Germinal center (tissue), 1 donor: ENCODE data around the gene ZBTB42.
"Not testable (repeated sequence)": the region's sequence is repeated elsewhere in the genome, so short reads cannot be mapped to it uniquely, and the experiment has no call there.

ENCODE experiments used
- DNase-seq: peaks from one replicate; pipeline ENCODE4 v3.0.0; 2012; ENCODE audit warnings: mixed read lengths, low spot score

Gene ZBTB42

DNA sequence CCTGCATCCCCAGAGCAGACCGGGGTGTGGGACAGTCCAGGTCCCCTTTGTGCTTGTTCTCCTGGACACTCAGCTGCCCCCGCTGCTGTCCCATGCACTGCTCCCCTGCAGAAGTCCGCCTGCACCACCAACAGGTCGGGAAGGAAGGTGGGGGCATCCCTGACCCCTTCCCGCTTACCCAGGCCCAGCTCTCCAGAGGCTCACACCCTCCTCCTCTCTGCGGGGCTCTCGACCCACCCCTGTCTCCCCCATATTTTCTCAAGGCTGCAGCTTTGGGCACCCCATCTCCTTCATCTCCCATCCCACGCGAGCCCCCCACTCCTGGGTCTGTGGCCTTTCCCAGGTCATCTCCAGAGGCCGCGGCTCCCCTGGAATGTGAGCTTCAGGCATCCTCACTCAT lies 9.4 kb downstream of the ZBTB42 start:
- no peak for DNase-seq

DNA sequence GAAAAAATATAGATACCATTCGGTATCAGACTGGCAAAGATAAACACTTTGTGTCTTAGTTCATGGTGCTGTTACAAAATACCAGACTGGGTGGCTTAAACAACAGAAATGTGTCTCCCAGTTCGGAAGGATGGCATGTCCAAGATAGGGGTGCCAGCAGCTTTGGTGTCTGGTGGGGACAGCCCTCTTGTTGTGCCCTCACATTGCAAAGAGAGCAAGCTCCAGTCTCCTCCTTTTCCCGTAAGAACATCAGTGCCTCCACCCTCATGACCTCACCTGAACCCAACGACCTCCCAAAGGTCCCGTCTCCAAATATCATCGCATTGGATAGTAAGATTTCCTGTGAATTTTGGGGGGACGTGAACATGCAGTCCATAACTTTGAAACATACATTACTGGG lies 12.4 kb downstream of the ZBTB42 start:
- DNase-seq = no peak

DNA sequence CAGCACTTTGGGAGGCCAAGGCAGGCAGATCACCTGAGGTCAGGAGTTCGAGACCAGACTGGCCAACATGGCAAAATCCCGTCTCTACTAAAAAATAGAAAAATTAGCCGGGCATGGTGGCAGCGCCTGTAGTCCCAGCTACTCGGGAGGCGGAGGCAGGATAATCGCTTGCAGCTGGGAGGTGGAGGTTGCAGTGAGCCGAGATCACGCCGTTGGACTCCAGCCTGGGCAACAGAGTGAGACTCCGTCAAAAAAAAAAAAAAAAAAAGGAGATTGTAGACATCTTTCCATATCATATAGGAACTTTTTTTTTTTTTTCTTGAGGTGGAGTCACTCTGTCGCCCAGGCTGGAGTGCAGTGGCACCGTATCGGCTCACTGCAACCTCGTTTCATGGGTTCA lies 13.8 kb downstream of the ZBTB42 start:
- not testable (repeated sequence) for DNase-seq

DNA sequence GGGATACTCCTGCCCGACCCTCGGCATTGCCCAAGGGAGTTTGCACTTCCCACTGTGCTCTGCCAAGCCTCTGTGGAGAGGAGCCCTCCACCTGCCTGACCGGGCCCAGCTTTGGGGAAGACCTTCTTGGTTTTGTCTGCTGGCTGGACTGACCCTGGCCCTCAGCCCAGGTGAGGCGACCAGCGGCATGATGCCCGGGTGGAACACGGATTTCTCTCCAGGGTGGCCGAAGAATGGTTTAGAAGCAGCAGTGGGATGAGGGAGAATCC lies 15.6 kb downstream of the ZBTB42 start:
- no peak for DNase-seq

DNA sequence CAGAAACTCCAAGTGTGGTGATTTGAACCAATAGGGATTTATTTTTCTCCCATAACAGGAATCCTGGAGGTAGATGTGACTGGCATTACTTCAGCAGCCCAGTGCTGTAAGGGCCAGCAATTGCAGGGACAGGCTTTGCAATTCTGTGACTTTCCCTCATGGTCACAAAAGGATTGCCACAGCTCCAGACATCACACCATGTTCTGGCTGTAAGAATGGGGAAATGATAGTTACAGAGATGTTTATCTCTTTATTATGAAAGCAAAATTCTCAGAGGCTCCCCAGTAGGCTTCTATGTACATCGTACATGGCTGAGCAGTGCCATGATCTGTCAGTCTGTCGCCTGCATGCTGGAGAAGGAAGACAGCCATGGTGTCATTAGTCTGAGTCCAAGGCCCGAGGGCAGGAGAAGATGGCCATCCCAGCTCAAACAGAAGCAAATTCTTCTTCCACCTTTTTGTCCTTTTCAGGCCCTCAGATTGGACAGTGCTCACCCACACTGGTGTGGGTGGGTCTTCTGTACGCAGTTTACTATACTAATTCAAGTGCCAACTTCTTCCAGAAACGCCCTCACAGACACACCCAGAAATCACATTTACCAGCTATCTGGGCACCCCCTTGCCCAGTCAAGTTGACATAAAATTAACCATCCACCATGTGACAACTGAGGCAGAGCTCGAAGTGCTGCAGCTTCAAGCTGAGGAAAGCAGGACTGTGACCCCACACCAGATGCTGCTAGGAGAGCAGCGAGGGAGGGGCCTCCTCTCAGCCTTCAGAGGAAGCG lies 17.2 kb downstream of the ZBTB42 start:
- no peak for DNase-seq

DNA sequence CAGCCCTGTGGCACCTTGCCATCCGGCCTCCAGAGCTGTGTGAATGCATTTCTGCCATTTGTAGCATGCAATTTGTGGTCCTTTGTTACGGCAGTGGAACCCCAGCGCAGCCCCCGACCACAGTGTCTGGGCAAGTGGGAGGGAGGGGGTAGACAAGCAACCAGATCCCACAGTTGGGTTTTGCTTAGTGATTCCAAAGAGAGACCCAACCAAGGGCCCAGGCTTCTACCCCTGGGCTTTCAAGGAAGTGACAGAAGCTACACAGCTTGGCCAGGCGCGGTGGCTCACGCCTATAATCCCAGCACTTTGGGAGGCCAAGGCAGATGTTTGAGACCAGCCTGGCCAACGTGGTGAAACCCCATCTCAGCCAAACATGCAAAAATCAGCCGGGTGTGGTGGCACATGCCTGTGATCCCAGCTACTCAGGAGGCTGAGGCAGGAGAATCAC lies 17.8 kb downstream of the ZBTB42 start:
- DNase-seq = no peak

DNA sequence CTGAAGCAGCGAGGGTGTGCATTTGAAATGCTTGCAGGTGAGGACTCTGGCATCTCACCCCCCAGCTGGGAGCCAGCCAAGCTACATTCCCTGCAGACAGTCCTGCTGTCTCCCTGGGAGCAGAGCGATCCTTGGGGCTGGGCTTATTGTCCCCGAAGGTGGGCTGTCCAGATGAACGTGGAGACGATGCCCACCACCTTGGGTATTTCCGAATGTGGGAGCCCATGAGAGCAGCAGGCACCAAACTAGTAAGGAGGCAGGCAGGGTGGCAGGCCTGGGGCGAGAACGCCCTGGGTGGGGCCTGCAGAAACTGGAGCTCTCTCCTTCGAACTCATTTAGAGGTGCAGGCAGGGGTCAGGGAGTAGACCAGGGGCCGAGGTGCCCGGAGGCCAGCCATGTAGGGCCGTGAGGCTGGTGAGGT lies 18.5 kb downstream of the ZBTB42 start:
- no peak for DNase-seq

DNA sequence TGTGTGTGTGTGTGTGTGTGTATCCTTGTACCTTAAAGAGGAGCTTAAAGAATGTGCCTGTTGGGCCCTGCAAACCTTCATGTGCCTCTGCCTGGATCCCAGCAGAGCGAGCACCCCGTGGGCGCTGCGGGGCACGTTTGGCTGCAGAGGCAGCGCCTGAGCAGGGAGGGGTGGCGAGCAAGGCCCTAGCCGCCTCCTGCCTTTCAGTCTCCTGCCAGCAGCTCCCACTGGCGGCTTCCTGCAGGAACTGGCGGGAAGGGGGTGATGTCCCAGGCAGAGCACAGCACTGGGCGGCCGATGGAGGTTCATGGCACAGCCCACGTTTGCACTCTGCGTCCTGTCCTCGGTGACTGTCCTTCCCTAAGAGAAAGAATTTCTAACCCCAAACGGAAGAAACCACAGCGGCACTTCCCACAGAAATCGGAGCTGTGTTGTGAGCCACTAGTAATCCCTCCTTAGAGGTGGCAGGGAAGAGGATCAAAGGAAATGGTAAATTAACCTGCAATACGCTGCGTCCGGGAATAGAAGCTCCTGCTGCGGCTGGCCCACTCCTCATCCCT lies 19.8 kb downstream of the ZBTB42 start:
- no peak for DNase-seq

DNA sequence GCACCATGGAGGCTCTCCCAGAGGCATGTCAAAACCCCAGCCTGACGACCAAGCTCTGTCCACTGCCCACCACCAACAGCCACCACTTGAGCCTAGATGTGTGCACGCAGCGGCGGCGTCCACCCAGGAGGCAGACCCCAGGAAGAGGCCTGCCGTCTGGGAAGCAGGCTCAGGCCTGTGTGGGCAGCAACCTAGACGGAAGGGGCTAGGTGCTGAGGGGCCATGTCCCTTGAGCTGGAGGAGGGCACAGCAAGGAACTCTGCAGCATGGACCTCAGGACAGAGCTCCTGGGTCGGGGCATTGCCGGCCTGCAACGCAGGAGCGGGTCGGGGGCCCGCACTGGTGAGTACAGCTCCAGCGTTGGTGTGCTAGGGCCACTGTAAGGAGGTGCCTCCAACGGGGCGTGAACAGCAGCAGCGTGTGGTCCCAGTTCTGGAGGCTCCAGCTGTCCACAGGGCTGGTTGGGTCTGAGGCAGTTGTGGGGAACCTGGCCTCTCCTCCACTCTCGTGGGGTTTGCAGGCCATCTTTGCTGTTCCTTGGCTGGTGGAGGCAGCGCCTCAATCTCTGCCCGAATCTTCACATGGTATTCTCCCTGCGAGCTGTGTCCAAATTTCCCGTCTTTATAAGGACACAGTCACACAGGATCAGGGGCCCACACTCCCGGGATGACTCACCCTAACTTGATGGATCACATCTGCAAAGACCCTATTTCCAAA lies 20.5 kb downstream of the ZBTB42 start:
- no peak for DNase-seq

DNA sequence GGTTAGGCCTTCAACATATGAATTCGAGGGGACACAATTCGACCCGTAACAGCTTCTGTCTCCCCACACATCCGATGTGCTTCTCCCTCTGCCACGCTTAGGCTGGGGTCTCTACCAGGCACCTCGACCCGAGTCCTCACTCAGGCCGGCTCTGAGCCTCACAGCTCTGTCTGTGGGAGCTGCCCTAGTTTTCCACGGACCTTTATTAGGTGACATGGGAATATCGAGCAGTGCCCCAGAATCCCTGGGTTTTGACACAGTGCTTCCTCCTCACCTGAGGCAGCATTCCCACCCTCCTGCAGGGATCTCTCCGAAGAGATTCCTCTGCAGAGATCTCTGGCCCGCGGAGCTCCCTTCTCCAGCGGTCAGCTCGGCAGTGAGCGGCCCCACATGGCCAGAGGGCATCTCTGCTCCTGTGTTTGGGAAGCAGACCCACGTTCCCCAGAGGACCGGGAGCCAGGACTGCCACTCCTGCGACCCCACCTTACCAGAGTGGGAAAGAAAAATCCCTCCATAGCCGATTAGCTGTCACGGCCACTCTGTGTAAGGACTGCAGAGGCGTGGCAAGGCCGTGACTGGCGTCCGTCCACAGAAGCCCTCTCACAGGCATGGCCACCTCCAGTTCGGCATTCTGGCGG lies 21.2 kb downstream of the ZBTB42 start:
- DNase-seq = no peak

DNA sequence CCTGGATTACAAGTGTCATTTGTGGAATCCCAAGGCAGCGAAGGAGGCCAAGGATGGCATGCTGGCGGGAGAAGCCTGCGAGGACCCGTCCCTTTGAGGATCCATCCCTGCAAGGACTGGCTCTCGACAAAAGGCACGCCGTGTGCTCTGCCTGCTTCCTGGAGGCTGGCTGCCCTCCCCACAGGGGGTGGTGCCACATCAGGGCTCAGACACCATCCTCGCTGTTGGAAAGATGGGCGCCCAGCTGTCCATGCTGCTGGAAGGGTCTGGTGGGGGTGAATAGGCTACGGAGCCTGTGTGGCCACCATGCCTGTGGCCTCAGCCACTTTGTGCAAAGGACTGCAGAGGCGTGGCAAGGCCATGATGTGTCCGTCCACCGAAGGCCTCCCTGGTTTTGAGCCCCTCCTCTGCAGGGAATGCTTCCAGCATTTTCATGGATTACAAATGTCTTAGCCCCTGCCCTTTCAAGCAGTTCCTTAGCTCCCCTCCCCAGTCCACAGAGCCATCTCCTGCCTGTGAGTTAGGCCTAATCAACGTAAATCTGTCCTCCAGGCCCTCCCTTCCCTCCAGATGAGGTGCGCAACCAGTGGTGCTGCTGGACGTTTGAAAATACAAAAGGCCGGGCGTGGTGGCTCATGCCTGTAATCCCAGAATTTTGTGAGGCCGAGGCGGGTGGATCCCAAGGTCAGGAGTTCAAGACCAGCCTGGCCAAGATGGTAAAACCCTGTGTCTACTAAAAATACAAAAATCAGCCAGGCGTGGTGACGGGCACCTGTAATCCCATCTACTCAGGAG lies 22.1 kb downstream of the ZBTB42 start:
- DNase-seq = no peak

DNA sequence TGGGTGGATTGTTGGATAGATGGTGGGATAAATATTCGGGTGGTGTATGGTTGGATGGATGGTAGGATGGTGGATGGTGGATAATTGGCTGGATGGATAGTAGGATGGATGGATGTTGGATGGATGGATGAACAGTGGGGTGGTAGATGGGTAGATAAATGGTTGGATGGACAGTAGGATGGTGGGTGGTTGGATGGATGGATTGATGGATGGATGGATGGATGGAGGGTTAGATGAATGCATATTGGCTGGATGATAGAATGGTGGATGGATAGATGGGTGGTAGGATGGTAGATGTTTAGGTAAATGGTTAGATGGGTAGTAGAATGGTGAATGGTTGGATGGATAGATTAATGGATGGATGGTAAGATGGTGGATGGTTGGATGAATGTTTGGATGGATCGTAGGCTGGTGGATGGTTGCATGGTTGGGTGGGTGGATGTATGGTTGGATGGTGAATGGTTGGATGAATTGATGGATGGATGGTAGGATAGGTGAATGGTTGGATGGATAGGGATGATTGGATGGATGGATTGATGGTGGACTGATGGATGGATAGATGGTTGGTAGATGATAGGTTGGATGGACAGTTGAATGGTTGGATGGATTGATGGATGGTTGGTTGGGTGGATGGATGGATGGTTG lies 23.6 kb downstream of the ZBTB42 start:
- DNase-seq = no peak

DNA sequence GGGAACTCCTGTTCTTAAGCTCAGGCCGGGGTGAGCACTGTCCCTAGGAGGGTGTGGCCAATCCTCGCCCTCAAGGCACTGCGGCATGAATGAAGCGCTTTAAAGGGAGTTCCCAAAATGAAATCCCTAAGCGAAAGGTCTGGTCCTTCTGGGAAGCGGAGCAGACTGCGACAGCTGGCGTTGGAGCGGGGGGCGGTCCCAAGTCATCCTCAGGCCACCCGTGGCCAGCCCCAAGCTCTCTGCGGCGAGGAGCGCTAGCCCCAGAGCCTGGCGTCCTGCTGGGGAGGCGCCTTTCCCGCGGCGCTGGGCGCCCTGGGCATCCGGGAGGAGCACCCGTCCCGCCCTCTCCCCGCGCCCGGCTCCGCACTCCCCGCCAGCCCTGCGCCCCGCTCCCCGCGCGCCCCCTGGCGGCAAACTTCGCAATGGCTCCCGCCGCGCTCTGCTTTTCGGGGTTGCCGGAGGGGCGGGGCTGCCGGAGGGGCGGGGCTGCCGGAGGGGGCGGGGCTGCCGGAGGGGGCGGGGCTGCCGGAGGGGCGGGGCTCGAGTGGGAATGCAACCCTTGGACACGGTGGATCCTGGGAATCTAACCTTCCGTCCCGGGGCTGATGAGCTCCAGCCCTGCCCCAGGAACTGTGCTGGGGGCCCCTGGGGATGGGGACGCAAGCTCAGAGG lies 25.4 kb downstream of the ZBTB42 start:
- DNase-seq = peak; percentile 91

DNA sequence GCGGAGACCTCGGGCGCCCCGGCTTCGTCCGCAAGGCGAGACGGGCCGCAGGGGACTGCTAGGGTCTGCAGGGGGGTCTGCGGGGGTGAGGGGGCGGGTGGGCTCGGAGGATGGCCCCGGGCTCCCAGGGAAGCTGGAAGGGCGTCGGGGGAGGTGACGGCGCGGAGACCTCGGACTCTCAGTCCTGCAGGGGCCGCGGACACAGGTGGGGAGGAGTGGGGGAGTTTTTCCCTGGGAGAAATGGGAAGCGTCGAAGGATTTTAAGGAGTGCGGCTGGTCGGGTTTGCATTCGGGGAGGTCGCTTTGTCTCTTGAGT lies 25.9 kb downstream of the ZBTB42 start:
- no peak for DNase-seq

DNA sequence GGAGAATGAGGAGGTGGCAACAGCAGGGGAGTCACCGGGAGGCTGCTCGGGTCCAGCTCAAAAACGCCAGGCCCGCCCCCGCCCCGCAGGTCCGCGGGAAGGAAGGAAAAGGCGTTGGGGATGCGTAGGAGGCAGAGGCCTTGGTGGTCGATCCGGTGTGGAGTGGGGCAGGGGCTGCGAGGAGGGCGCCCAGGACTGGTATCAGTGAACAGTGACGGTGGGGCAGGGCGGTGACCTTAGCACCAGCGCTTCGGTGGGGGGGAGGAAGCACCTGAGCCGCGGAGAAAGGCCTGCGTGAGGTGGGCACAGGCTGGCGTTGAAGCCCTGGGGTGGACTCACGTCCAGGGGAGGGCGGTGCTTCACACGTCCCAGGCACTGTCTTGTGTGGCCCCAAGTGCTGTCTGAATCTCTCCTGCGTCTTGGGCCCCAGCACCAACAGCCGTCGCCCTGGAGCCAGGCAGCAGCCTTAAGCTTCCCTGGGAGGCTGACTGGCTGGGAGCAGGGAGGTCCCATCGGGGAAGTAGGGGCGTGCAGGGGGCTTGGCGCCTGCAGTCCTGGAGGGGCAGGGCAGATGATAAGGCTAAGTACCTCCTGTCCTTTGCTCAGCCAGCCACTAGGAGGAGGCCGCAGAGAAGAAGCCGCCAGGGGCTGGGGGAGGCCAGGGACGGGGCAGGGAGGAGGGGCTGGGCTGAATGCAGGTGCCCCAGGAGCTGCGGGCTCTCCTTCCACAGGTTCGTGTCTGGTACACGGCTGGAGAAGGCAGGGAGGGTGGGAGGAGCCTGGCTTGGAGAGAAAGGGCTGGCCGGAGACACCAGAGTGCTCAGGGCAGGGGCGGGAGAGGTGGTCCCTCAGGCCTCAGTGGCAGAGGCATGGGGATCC lies 26.5 kb downstream of the ZBTB42 start:
- peak; percentile 75 for DNase-seq

DNA sequence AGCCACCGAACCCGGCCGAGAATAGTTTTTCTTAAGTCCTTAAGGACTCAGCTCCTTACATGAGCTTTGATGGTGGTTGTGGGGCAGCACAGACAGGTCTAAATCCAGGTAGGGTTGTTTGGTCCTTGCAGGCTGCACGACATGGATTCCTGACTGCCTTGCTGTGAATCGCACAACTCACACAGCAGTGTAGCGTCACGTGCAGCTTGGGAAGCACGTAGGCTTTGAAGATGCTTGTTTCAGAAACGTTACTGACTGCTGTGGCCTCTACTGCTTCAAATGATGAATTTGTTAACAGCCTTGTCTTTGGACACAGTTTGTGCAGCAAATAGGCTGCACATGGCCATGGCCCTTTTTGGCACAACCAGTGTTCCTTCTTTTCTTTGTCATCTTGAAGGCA lies 29.9 kb downstream of the ZBTB42 start:
- DNase-seq = no peak

DNA sequence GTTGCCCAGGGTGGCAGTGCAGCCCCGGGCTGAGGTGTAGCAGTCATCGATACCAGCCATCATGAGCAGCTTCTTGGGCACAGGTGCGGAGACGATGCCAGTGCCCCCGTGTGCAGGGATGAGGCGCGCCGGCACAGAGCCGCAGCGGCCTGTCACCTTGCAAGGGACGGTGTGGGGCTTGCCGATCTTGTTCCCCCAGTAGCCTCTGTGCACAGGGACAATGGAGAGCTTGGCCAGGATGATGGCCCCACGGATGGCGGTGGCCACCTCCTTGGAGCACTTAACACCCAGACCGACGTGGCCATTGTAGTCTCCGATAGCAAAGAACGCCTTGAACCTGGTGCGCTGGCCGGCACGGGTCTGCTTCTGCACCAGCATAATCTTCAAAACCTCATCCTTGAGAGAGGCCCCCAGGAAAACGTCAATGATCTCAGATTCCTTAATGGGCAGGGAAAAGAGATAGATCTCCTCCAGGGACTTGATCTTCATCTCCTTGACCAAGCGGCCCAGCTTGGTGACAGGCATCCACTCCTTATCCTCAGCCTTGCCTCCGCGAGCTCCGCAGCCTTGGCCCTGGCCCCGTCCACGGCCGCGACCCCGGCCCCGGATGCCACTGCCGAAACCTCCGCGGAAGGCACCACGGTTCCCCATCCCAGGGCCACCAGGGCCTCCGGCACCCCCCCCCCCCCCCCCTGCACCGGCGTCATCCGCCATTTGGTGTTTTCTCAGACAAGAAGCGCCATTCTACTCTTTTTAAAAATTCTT lies 35.5 kb downstream of the ZBTB42 start:
- DNase-seq = not testable (repeated sequence)

DNA sequence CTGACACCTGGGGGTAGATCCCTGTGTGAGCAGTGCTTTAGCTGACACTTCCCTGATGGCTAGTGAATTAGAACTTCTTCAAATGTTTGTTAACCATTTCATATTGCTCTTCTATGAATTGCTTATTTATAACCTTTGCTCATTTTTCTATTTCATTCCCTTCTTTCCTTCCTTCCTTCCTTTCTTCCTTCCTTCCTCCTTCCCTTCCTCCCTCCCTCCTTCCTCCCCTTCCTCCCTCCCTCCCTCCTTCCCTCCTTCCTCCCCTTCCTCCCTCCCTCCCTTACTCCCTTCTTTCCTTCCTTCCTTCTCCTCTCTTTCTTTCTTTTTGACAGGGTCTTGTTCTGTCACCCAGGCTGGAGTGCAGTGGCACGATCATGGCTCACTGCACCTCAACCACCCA lies 40.8 kb downstream of the ZBTB42 start:
- no peak for DNase-seq

DNA sequence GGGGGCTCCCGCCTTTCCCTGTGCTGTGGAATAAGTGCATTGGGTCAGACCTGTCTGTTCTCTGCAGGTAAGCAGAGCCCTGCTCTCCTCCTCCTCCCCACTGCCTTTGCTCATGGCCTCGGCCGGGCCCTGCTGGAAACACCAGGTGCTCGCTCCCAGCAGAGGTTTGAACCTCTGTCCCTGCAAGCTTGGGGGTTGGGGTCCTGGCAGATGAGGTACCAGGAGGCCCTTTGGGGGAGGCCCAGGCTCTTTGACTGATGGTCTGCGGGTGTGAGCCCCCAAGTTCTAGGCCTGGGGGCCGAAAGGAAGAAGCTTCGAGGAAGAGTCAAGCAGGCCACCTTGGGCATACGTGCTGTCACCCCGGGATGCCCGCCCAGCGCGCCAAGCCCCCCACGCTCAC lies 42.1 kb downstream of the ZBTB42 start:
- DNase-seq = no peak
